NB4 (cell line): ENCODE measurements around the gene DNAJC8.

Experiments used
- DNase-seq: peaks from one replicate; pipeline ENCODE4 v3.0.0; 2010; ENCODE audit warnings: low read depth
- H3K4me3 ChIP-seq: one replicate; pipeline ENCODE4 v1.5.1; 2011; ENCODE audit warnings: mild to moderate bottlenecking, low read depth, low read length, moderate library complexity
- CTCF ChIP-seq: IDR thresholded peaks from one replicate; pipeline ENCODE4 v1.5.1; 2012; ENCODE audit warnings: low read depth, low read length
- MAX ChIP-seq: IDR thresholded peaks from 2 replicates; pipeline ENCODE4 v1.6.1; 2011; ENCODE audit warnings: low read depth, low read length
- MYC ChIP-seq: IDR thresholded peaks from 2 replicates; pipeline ENCODE4 v1.6.1; 2011; ENCODE audit warnings: low read depth, low read length
- POLR2A ChIP-seq: IDR thresholded peaks from 2 replicates; pipeline ENCODE4 v1.6.1; 2011; ENCODE audit warnings: mild to moderate bottlenecking; ENCODE audit not compliant: insufficient read length; ENCODE audit errors: extremely low read depth

The DNAJC8 gene

GRCh38 chr1:28265577-28265976 is 32.7 kb upstream of the DNAJC8 start:
- TF ChIP-seq POLR2A (no peak), MAX (no peak), MYC (no peak), CTCF (no peak)
- DNase-seq = no peak
- no peak overlapping the region for H3K4me3 ChIP-seq

- no peak for DNase-seq
- TF ChIP-seq MAX = no peak
- no peak for TF ChIP-seq MYC
- no peak for TF ChIP-seq CTCF
- TF ChIP-seq POLR2A = no peak
- no peak overlapping the region for H3K4me3 ChIP-seq
These were observed 32.1 kb upstream of the DNAJC8 start for GRCh38 chr1:28264897-28265296.

- H3K4me3 ChIP-seq = peak overlapping the region; percentile 21
- DNase-seq = no peak
- no peak for TF ChIP-seq MAX
- TF ChIP-seq CTCF = no peak
- TF ChIP-seq MYC = no peak
- no peak for TF ChIP-seq POLR2A
These were observed 28.0 kb upstream of the DNAJC8 start for GRCh38 chr1:28260803-28261174.

- H3K4me3 ChIP-seq = peak overlapping the region; percentile 62
- DNase-seq = peak; percentile 51
- TF ChIP-seq MAX = no peak
- TF ChIP-seq POLR2A = no peak
- no peak for TF ChIP-seq CTCF
- no peak for TF ChIP-seq MYC
These were observed 27.3 kb upstream of the DNAJC8 start for GRCh38 chr1:28259934-28260802.

- peak within 1 kb of the TSS; percentile 62 for H3K4me3 ChIP-seq
- TF ChIP-seq MAX (peak; percentile 37), MYC (peak; percentile 62), CTCF (no peak), POLR2A (peak; percentile 80)
- peak; percentile 98 for DNase-seq
These were observed 26.6 kb upstream of the DNAJC8 start, which contains the start of gene SESN2 for GRCh38 chr1:28259252-28259933. SESN2 (plus strand) TSS chr1:28259518; CDS start chr1:28259848, 330 bp downstream.
